Gastrocnemius medialis (tissue), 4 donors: ENCODE results near the gene LAMTOR3. TPM values are rescaled to one million over a fixed set of nuclear protein-coding genes. Genes with fewer than 3 reads are reported as not detected.

ENCODE experiments used
- ATAC-seq, 2 donors: fragments of 150-250 bp; one replicate each; pipeline ENCODE4 v1.9.1; 2016
- DNase-seq, 2 donors: peaks; one replicate each; pipeline ENCODE4 v3.0.0-alpha.2; 2019
- H3K27ac ChIP-seq, 4 donors: fragments of 200-600 bp; sonication (generic); 1 replicate in 1 of 4; 2 replicates in 3 of 4; pipeline ENCODE4 v1.5.1; 2016 to 2018; ENCODE audit warnings: mild to moderate bottlenecking in 2 of 4, moderate library complexity in 1 of 4
- H3K27me3 ChIP-seq, 3 donors: fragments of 200-600 bp; sonication (generic) in 2 of 3; 1 replicate in 1 of 3; 2 replicates in 2 of 3; pipeline versions ENCODE4 v1.5.1 to v1.6.0; 2016 to 2019; ENCODE audit warnings: mild to moderate bottlenecking in 1 of 3, moderate library complexity in 1 of 3
- H3K36me3 ChIP-seq, 2 donors: fragments of 200-600 bp; sonication (generic) in 1 of 2; one replicate each; pipeline ENCODE4 v1.5.1; 2017 to 2018
- H3K4me1 ChIP-seq, 2 donors: fragments of 200-600 bp; sonication (generic) in 1 of 2; one replicate each; pipeline ENCODE4 v1.5.1; 2016 to 2017; ENCODE audit warnings: mild to moderate bottlenecking in 2 of 2
- H3K4me3 ChIP-seq, 4 donors: fragments of 200-600 bp; sonication (generic) in 3 of 4; 1 replicate in 1 of 4; 2 replicates in 3 of 4; pipeline ENCODE4 v1.5.1; 2016 to 2019; ENCODE audit warnings: mild to moderate bottlenecking in 2 of 4
- H3K9me3 ChIP-seq, 3 donors: fragments of 200-600 bp; sonication (generic) in 2 of 3; 1 replicate in 1 of 3; 2 replicates in 2 of 3; pipeline ENCODE4 v1.5.1; 2016 to 2019
- POLR2A ChIP-seq, 2 donors: fragments of 450-650 bp; IDR thresholded peaks; one replicate each; pipeline ENCODE4 v1.6.1; 2017; ENCODE audit warnings: antibody characterized with exemption in 2 of 2, mild to moderate bottlenecking in 2 of 2, moderate library complexity in 2 of 2
- in situ Hi-C, 4 donors: fragments of 200-750 bp; cut with MboI; loops; one replicate each; pipeline versions ENCODE4 v1.15.0 to v1.8.0; 2017; ENCODE audit warnings: low sequenced_read_pairs in 4 of 4
- intact Hi-C: fragments of 100-400 bp; cut with DNase I; formaldehyde crosslinking; loops from one replicate; pipeline ENCODE4 v1.15.1; 2023; ENCODE audit warnings: low total_unique reads
- total RNA-seq, 4 donors: library from RNA; depleted of rRNA; stranded (reverse); fragments of >200 nt; gene quantifications; one replicate each; pipeline versions ENCODE4 v1.1.0 to v1.2.3, GENCODE V29; 2016
- TF ChIP-seq, protein P1 (sequence below), 5 experiments: fragments of 450-650 bp in 3 of 5; fragments of 200-600 bp in 2 of 5; sonication (generic) in 2 of 5; IDR thresholded peaks in 4 of 5; conservative IDR thresholded peaks in 1 of 5; 1 replicate in 4 of 5; 2 replicates in 1 of 5; pipeline ENCODE4 v1.5.1; 2016 to 2019; ENCODE audit warnings: antibody characterized with exemption in 5 of 5, mild to moderate bottlenecking in 3 of 5, moderate library complexity in 3 of 5

LAMTOR3 gene
- total RNA-seq, 4 donors from 2014 or later: 20.8 to 31.1 (median 28.9) TPM

DNA sequence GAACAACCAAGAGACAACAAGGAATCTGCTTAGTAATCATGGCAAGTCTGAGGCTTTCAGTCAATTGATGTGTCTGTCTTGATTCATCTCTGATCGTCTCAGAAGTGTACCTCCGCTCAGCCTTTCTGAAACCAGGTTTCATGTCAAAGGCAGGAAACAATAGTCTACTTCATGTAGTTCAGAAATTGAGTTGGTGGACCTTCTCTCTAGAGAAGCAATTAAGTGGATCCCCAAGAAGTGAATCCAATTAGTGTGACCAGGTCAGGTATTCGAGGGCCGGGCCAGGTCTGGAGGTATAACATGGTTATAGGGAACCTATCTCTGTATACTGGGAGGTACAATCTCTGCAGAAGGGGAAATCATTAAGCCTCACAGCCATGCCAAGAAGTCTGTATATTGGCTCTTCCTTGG, 45.6 kb downstream of the LAMTOR3 start:
- no peak for TF ChIP-seq POLR2A (IDR thresholded peaks at IDR 0.05)
- TF ChIP-seq, protein P1, sequence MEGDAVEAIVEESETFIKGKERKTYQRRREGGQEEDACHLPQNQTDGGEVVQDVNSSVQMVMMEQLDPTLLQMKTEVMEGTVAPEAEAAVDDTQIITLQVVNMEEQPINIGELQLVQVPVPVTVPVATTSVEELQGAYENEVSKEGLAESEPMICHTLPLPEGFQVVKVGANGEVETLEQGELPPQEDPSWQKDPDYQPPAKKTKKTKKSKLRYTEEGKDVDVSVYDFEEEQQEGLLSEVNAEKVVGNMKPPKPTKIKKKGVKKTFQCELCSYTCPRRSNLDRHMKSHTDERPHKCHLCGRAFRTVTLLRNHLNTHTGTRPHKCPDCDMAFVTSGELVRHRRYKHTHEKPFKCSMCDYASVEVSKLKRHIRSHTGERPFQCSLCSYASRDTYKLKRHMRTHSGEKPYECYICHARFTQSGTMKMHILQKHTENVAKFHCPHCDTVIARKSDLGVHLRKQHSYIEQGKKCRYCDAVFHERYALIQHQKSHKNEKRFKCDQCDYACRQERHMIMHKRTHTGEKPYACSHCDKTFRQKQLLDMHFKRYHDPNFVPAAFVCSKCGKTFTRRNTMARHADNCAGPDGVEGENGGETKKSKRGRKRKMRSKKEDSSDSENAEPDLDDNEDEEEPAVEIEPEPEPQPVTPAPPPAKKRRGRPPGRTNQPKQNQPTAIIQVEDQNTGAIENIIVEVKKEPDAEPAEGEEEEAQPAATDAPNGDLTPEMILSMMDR (IDR thresholded peaks at IDR 0.05 in 4 of 5, conservative IDR thresholded peaks at IDR 0.05 in 1 of 5): no peak
- intact Hi-C loops: no loop called here
- no peak for ATAC-seq

DNA sequence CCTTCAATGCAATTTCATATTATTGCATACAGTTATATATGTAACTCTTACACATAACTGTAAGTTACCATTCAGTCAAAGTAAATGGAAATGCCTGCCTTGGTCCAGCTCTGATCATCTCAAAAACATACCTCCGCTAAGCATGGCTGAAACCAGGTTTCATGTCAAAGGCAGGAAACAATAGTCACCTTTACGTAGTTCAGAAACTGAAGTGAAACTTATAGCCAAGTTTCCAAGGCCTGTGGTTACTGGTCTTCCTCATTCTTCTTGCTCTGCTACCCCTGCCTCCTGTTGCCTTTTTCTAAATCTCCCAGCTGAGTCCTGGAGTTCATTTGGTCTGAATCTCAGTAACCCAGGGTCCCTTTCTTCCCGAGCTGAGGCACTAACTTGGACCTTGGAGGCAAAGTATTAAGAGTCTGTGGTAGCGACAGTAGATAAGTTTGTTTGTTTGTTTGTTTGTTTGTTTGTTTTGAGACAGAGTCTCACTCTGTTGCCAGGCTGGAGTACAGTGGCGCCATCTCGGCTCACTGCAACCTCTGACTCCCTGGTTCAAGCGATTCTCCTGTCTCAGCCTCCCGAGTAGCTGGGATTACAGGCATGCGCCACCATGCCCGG, 46.8 kb downstream of the LAMTOR3 start:
- H3K36me3 ChIP-seq: no peaks in the 10 kb centered on the region
- no peaks in the 10 kb centered on the region for H3K27me3 ChIP-seq
- no peak overlapping the region for H3K4me3 ChIP-seq
- no peak for ATAC-seq
- H3K9me3 ChIP-seq: no peaks in the 10 kb centered on the region
- no peak for DNase-seq
- intact Hi-C loops (no loop called here), in situ Hi-C loops (no loop called here)
- no peaks in the 10 kb centered on the region for H3K4me1 ChIP-seq
- TF ChIP-seq, protein P1 (IDR thresholded peaks at IDR 0.05 in 4 of 5, conservative IDR thresholded peaks at IDR 0.05 in 1 of 5): no peak
- TF ChIP-seq POLR2A (IDR thresholded peaks at IDR 0.05): no peak
- no peak overlapping the region for H3K27ac ChIP-seq

More for the DNA sequence above, 45.6 kb downstream of the LAMTOR3 start:
- Histone ChIP-seq H3K4me3 (no peak overlapping the region), H3K27ac (no peak overlapping the region), H3K4me1 (no peaks in the 10 kb centered on the region), H3K36me3 (no peaks in the 10 kb centered on the region), H3K27me3 (no peaks in the 10 kb centered on the region), H3K9me3 (no peaks in the 10 kb centered on the region)
- DNase-seq: no peak
- in situ Hi-C loops: no loop called here

DNA sequence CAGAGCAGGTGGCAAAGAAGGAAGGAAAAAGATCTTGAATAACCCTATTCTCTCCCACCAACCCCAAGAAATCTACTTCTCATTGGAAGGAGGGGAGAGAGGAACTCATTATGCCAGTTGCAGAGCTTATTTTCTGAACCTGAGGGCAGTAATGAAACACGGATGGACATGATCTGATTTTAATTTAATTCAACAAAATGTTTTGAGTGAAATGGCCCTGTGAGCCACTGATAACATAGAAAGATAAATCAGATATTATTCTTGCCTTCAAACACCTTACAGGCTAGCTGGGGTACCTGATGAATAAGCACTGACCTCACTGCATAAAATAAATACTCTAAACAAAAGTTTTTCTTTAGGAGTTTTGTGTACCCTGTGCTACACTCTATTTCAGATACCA, 47.3 kb downstream of the LAMTOR3 start:
- Histone ChIP-seq H3K4me1 (no peaks in the 10 kb centered on the region), H3K27me3 (no peaks in the 10 kb centered on the region), H3K4me3 (no peak overlapping the region), H3K36me3 (no peaks in the 10 kb centered on the region), H3K9me3 (no peaks in the 10 kb centered on the region), H3K27ac (no peak overlapping the region)
- TF ChIP-seq, protein P1 (IDR thresholded peaks at IDR 0.05 in 4 of 5, conservative IDR thresholded peaks at IDR 0.05 in 1 of 5): no peak
- TF ChIP-seq POLR2A (IDR thresholded peaks at IDR 0.05): no peak
- DNase-seq: no peak
- in situ Hi-C loops: no loop called here
- ATAC-seq: no peak
- intact Hi-C loops: no loop called here

DNA sequence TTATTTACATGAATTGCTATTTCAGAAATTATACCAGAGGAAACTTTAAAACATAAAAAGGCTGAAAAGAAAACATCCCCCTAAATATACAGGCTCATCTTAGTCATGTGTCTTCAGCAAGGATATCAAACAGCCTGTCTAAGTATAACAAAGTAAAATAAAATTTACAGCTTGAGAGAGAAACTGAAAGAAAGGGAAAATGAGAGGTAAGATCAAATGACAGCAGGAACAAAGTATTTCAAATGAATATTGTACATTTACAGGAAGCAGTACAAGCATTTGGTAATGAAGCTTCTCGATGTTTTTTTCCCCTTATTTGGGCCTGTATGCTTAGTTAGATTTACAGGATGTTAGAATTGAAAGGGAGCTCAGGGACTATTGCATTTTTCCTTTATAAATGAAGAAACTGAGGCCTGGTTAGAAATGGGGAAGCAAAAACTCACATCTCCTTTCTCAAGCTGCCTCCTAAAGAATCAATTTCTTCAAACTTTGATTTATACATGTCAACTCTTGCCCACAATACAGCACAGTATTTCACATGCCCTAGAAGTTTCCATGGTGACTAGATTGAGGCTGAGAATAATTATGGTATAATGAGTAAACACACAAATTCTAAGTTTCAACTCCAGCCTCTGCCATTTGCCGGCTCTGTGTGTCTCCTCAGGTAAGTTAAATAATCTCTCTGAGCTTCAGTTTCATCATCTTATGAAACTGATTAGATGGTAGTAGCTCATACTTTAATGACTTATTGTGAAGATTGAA, 48.3 kb downstream of the LAMTOR3 start:
- H3K4me1 ChIP-seq: no peaks in the 10 kb centered on the region
- intact Hi-C loops (no loop called here), in situ Hi-C loops (no loop called here)
- DNase-seq: no peak
- H3K27me3 ChIP-seq: no peaks in the 10 kb centered on the region
- no peaks in the 10 kb centered on the region for H3K36me3 ChIP-seq
- no peak overlapping the region for H3K4me3 ChIP-seq
- no peaks in the 10 kb centered on the region for H3K9me3 ChIP-seq
- no peak for ATAC-seq
- H3K27ac ChIP-seq: no peak overlapping the region
- no peak for TF ChIP-seq POLR2A (IDR thresholded peaks at IDR 0.05)
- TF ChIP-seq, protein P1 (IDR thresholded peaks at IDR 0.05 in 4 of 5, conservative IDR thresholded peaks at IDR 0.05 in 1 of 5): no peak
